Activated effector memory CD4-positive, alpha-beta T cell treated with anti-CD3 and anti-CD28 coated beads, Interleukin-2, amount 50 U/mL, for 16 hours (primary cell): Measurements from ENCODE around the gene ASTN2.

ENCODE experiments used
- DNase-seq: peaks from one replicate; pipeline ENCODE4 v3.0.0-alpha.2; 2020

The ASTN2 gene

GRCh38 chr9:117000834-117001233 lies 414.0 kb downstream of the ASTN2 start:
- no peak for DNase-seq

GRCh38 chr9:117000196-117000723 lies 414.6 kb downstream of the ASTN2 start:
- no peak for DNase-seq

- no peak for DNase-seq
Measured at GRCh38 chr9:116998305-116998704, 416.6 kb downstream of the ASTN2 start.

DNA sequence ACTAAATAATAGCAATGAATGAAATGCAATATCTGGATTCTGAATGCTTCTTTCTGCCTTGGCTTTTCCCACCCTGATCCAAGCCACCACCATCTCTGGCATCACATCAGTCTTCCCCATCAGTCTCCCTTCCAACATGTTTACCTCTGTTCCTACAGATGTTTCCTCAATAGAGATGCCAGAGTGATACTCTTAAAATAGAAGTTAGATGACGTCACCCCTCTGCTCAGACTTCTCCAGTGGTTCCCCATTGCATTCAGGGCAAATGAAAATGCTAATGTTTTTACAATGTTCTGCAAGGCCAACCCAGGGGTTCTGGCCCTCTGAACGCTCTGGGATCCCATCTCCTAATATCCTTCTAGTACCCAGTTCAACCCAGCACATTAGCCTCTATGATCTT lies 422.0 kb downstream of the ASTN2 start:
- DNase-seq = no peak

DNA sequence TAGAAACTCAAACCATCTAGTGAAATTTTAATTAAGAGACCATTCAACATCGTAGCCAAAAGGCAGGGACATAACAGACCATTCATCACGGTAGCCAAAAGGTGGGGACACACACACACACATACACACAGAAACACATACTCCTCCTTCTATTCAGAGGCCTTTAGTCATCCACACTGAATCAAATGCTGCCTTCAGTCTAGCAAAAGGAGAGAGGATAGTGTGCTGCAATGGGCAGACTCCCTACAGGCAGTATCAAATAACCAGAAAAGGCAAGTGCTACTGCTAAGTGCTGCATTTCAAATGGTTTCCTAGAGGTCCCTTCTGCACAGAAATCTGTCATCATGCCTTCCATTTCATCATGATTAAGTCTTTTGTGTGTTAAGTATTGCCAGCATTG lies 423.8 kb downstream of the ASTN2 start:
- DNase-seq = no peak

DNA sequence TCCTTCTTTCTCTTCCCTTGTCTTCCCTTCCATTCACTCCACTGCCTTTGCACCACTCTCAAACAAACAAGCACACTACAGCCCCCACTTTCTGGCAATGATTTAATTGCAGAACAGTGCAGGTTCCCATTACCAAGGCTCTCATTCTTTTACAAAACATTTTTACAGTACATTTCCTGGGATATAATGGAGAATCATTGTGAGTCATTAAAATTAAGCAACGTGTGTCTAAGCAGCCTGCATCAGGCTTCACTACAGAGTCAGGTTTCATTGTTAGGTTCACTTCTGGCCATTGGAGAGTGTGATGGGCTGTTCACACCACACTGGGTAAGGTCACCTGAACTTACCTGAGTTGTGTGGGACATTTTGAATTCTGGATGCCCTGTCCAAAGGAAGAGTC lies 424.3 kb downstream of the ASTN2 start:
- no peak for DNase-seq

DNA sequence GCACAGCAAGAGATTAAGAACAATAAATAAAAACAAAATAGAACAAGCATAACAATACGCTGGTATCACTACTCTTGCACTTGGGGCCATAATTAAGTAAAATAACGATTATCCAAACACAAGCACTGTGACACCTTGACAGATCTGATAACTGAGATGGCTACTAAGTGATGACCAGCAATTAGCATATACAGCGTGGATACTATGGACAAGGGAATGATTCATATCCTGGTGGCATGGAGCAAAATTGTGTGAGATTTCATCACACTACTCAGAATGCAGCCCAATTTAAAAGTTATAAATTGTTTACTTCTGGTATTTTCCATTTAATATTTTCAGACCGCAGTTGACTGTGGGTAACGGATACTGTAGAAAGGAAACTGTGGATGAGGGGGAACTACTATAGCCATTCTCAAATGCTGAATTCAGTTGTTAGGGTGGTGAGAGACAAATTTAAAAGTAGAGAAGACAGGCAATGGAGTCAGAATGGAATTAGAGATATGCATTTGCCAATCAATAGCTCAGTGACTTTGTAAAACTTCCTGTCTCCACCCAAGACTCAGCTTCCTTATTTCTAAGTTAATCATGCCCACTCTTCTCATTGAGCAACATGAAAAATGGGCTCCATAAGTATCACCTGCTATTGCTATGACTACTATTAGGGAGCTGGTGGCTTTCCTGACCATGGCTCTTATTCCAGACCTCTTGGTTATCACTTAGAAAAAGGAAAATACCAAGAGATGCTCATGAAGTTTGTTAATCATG lies 427.0 kb downstream of the ASTN2 start:
- no peak for DNase-seq

DNA sequence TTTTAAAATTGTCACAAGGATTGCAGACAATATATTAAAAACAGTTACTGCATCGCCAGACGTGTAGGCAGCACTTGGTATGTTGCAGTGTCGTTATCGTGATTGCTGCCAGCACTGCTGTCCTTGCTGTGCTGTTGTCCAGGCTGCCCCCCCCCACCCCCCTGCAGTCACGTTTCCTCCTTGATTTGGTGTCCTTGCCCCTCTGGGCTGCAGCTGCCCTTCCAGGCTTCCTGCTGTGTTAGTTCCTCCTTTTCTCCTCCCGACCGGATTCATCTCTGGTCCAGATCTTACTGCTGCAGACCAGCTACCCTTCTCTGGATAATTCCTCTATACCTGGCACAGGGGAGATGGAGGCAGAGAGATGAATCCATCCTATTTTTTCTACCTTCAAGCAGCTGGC lies 428.8 kb downstream of the ASTN2 start:
- DNase-seq = no peak

DNA sequence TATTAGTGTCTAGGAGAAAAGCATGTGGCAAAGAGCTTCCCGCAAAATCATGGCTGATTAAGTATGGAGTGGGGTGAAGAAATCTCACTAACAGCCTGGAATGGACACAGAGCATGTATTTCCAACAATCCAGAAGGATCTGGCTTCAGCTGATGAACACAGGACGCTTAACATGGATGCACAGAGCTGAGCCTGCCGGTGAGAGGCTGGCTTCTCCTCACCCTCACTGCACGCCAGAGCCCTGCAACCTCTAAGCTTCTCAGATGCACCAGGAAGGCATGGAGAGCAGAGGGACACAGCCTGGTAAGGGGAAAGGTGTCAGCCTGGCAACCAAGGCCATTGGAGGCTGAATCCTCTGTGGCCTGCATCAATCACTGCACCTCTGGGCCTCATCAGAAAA lies 429.3 kb downstream of the ASTN2 start:
- no peak for DNase-seq

GRCh38 chr9:116984111-116984510 lies 430.7 kb downstream of the ASTN2 start:
- DNase-seq = no peak

DNA sequence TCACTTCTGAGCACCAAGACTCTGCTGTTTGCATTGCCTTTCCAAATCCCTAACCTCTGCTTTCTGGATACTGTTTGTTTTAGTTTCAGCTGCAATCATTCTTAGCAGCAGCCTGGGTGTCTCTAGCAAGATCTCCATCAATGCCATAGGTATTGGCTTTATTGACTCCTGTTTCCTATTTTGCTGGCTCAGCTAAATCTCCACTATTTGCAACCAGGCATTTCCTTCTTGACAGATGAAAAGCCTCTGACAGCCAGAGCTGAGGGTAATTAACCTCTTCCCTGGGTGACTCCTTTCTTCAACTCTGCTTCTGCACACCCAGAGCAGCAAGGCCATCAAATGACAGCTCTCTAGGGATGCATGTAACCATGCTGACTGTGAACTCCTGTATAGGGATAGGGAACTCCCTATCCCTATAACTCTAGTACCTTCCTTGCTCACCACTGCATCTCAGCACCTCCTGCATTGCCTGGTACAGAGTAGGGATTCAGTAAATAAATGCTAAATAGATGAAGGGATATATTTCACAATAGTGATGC lies 434.2 kb downstream of the ASTN2 start:
- DNase-seq = no peak

DNA sequence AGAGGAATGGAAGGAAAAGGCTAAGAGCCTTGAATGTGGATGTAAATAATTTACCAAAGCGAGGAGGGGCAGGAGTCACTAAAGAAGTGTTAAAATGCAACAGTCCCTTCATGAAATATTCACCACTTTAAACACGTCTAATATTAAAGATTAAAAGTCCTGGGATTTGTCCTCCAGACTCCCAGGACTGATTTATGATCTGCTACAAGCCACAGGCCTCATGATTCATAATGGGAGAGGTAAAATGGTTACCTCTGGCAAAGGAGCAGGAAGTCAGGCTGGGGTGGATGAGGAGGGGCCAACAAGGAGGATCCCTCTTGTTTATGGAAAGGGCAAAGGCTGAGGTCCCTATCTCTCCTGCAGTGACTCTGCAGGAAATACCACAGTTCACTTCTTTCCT lies 435.4 kb downstream of the ASTN2 start:
- DNase-seq = no peak

DNA sequence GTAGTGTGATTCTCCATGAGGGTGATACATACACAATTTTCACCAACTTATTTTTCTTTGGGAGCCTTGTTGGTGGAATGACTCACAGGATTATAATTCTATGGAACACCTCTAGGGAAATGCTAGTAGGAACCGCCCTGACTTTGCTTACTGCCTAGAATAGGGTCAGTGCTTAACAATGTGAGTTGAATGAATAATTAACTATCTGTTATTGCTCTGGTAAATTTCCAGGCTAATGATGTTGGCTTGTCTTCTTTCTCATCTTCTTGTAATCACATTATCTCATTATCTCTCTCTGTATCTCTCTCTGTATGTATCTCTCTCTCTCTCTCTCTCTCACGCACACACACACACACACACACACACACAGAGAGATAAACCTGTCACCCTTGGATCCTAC lies 436.7 kb downstream of the ASTN2 start:
- no peak for DNase-seq

GRCh38 chr9:116975126-116975525 lies 439.7 kb downstream of the ASTN2 start:
- no peak for DNase-seq

DNA sequence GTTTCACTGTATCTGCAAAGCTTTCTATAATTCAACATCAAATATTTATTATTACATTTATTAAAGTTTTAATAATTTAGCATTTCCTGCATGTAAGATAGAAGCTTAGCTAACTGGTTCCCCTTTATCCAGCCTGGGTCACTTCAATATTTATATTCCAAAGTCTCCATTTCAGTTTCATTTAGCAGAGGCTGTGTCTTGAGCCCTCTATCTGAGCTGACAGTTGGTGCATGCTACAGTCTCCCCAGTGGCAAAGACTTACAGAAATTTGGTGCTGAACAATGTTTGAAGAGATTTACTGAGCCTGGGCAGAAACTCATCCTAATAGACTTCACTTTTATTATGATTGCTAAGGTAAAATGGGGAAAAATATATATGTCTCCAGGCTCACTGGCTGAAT lies 448.7 kb downstream of the ASTN2 start:
- no peak for DNase-seq

GRCh38 chr9:116964258-116964657 lies 450.6 kb downstream of the ASTN2 start:
- DNase-seq = no peak

DNA sequence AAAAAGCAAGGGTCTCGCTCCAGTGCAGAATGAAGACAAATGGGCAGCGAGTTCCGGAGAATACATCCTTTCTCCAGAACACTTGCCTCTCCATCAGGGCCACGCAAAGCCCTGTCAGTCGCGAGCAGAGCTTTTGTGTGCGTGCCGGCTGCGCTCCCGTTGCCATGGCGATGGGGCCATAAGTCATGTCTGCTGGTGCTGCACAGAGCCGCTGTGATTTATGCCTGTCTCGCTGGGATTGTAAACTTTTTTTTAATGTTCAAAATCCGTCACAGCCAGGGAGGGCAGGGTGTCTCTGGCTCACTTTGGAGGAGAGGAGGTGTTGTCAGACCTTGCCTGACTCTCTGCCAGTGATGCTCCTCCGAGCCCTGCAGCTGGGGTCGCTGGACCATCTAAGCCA lies 455.0 kb downstream of the ASTN2 start:
- no peak for DNase-seq

- DNase-seq = no peak
Measured at GRCh38 chr9:116958881-116959280, 456.0 kb downstream of the ASTN2 start.

DNA sequence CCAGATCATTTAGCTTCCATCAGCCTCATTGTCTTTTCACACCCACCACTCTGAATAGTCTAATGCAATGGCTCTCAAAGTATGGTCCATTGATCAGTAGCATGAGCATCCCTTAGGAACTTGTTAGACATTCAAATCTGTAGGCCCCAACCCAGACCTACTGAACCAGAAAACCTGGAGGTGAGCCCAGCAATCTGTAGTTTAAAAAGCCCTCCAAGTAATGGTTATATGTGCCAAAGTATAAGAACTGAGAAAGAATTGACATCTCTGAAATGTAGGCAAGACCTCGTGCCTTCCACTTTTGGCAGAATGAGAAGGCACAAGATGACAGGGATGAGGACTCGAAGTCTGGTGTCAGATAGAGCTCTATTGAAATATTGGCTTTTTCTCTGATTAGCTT lies 460.1 kb downstream of the ASTN2 start:
- no peak for DNase-seq

GRCh38 chr9:116953271-116953670 lies 461.6 kb downstream of the ASTN2 start:
- DNase-seq = no peak

- no peak for DNase-seq
Measured at GRCh38 chr9:116952436-116952810, 462.4 kb downstream of the ASTN2 start.

DNA sequence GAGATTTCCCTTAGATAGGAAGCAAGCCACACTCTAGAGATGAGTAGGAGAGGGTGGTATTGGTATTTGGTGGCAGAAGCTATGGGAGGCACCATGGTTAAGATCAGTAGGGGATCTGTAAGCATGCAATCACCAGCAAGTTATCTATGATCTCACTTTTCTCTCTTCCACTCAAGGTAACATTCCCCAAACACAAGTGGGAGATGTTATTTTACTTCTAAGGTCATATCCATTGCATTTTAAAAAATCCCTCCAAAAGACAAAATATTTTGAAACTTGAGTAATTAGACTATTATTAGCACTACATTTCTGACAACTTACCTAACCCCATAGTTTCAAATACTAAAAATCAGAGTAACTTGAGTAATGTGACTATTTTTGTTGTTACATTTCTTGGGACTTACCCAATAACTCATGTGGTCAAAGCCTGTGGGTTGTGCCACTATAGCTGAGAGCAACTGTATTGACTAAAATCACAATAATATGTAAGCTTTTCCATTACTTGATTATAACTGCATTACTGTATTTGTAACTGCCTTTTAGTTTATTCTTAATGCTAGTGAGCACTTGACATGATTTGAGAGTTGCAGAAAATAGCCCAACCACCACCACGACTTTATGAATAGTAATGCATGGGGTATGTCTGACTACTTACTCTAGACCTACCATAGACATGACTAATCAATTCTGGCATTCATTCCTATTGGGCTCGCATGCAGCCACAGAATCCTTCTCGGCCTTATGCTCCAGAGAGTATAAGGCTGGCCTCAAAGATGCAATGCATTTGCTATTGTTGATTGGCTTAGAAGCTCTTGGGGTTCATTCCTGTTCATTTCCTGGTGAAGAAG lies 463.0 kb downstream of the ASTN2 start:
- DNase-seq = no peak

DNA sequence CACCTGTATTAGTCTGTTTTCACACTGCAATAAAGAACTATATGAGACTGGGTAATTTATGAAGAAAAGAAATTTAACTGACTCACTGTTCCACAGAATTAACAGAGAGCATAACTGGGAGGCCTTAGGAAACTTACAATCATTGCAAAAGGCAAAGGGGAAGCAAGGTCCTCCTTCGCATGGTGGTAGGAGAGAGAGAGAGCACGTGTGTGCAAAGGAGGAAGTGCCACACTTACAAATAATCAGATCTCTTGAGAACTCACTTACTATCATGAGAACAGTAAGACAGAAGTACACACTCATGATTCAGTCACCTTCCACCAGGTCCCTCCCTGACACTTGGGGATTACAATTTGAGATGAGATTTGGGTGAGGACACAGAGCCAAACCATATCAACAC lies 469.0 kb downstream of the ASTN2 start:
- no peak for DNase-seq
